GM18868 (cell line): ENCODE results near the gene IFT81.
"Not testable (repeated sequence)": the region's sequence is repeated elsewhere in the genome, so short reads cannot be mapped to it uniquely, and the experiment has no call there.

ENCODE experiments used
- ATAC-seq: cut with Tn5 transposase; IDR thresholded peaks from one replicate; pipeline ENCODE4 v1.9.1; 2021; ENCODE audit warnings: mild to moderate bottlenecking, moderate library complexity; ENCODE audit not compliant: unreplicated experiment

IFT81 gene

GRCh38 chr12:110200124-110200417 is 75.9 kb downstream of the IFT81 start:
- ATAC-seq, result no peak

DNA sequence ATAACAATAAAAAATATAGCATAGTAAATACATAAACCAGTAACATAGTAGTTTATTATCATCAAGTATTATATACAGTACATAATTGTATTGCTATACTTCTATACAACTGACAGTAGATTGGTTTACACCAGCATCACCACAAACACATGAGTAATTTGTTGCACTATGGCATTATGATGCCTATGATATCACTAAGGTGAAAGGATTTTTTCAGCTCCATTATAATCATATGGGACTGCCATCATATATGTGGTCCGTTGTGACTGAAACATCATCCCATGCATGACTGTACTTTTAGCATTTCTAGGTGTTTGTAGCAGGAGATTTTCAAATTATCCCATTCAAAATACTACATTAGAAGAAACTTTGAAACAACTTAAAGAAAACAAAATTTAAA is 77.8 kb downstream of the IFT81 start:
- ATAC-seq, result no peak

DNA sequence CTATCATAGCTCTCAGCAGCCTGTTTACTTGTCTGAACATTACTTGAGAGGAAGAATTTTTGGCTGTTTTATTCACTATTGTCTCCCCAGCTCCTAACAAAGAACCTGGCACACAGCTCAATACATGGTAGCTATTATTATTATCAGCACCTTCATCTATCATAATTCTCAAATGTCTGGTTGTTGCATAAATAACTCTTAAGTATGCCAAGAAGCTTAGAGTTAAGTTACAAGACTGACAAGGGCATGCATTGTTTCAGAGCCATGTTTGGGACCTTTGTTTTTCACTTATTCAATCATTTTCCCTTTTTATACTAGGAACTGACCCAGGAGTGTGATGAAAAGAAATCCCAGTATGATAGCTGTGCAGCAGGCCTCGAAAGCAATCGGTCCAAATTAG is 79.4 kb downstream of the IFT81 start:
- ATAC-seq, result no peak

DNA sequence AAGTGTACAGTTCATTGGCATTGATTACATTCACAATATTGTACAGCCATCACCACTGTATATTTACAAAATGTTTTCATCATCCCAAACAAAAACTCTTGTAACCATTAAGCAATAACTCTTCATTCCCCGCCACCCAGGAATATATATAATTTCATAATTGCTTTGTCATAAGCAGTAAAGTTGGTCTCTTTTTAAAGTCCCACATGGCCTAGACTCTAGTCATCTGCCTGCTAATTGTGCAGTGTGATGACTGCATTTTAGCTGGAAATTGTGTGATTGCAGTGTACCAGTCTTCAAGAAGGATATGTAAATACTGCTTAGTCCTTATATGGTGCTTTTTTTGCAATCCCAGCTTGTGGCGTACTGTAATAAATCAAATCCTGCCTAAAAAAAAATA is 81.8 kb downstream of the IFT81 start:
- no peak for ATAC-seq

GRCh38 chr12:110211639-110212536 is 87.7 kb downstream of the IFT81 start:
- not testable (repeated sequence) for ATAC-seq

GRCh38 chr12:110217996-110218674 is 94.0 kb downstream of the IFT81 start:
- no peak for ATAC-seq

DNA sequence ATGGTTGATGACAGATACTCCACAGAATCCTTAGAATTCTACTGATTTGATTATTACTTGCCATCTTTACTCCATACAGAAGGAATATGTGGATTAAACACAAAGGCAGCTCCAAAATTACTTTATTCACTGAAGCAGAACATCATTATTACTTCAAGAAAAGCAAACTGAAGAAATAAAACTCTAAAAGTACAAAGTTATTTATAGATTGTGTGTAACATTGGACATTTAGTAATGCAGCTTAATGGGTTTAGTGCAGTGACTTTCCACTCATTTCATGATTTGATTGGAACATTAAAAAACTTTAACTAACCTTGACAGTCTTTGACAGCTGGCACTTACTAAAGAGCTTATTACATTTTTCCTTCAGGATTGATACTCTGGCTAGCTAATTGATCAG is 97.9 kb downstream of the IFT81 start:
- ATAC-seq, result no peak

DNA sequence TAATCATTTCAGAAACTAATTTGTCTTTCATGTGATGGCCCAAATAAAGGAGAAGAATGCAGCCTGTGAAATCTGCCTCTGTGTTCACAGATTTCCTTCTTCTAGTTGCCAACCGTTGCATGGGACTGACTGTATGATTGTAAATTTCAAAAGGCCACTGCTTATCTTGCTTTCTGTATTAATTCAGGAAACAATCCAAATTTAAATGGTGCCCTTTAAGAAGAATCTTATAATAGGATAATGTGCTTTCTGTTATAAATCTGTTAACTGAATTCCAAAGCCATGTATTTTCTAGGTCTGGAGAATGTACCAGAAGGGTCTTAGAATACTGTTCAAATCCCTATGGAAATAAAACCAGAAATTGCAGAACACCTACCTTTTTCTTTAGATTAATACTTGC is 98.3 kb downstream of the IFT81 start:
- ATAC-seq, result no peak

GRCh38 chr12:110223777-110224378 is 99.7 kb downstream of the IFT81 start:
- ATAC-seq, result no peak

DNA sequence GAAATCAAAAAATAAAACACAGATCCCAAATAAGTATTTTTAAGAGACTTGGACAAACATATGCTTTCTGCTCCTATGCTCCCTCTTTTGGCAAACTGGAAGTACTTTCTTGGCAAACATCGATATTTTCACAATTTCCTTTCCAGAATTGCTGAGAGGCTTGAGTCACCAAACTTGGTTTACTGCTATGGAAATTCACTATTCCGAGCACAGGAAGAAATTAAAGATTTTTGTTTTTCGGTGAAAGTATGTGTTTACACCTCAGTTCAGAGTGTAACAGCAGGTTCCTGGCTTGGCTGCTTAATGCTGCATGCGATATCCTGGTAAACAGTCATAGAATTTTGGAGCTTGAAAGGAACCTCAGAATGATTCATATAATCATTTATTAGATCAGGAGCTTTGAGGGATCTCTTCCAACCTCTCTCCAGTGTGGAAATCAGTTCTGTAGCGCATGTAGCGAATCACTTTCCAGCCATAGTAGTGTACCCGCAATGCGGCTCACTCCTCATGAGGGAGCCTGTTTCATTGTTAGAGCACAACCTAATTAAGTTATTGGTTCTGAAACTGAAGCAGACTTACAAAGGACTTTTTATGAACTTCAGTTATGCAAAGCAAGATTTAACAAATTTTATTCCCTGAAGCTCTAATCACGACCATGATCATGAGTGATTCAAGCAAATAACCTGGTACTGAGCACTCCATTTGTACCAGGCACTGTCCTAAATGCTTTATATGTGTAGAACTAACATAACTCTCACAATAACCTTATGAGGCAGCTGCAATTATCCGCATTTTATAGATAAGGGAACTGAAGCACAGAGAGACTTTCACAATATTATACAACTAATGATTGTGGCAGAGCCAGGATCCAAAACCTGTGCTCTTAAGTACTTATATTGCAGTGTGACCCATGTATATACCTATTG is 100.5 kb downstream of the IFT81 start:
- no peak for ATAC-seq

- no peak for ATAC-seq
Observed at GRCh38 chr12:110227138-110227537, 103.0 kb downstream of the IFT81 start.

DNA sequence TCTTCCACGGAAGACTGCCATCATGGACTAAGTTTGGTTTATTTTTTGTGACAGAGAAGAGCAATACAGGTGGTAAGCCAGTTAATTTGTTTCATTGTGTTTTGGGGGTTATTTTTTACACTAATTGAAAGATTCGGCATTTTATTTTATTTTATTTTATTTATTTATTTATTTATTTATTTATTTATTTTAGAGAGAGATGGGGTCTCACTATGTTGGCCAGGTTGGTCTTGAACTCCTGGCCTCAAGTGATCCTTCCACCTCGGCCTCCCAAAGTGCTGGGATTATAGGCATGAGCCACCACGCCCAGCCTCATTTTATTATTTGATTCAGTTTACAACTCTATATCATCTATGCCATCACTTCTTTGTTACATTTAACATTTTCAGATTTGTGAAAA is 104.2 kb downstream of the IFT81 start:
- not testable (repeated sequence) for ATAC-seq

GRCh38 chr12:110228756-110229155 is 104.6 kb downstream of the IFT81 start:
- ATAC-seq, result no peak

DNA sequence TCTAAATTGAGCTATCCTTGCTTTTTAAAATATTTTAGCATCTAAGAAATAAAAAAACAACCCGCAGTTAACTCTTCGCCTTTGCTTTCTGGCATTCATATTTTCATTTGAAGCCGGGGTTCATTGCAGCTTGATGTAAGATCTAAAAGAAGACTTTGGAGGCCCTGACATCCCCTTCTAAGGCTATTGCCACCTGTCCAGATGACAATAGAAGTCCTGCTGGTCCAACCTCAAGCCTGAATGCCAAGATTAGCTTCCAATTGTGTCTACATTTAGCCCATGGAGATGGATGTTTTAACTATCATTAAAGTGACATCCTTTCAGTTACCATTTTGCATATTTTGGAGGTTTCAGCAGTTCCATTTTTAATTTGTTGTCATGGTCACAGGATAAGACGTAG is 105.3 kb downstream of the IFT81 start:
- ATAC-seq, result no peak

GRCh38 chr12:110230655-110231054 is 106.5 kb downstream of the IFT81 start:
- ATAC-seq, result no peak

DNA sequence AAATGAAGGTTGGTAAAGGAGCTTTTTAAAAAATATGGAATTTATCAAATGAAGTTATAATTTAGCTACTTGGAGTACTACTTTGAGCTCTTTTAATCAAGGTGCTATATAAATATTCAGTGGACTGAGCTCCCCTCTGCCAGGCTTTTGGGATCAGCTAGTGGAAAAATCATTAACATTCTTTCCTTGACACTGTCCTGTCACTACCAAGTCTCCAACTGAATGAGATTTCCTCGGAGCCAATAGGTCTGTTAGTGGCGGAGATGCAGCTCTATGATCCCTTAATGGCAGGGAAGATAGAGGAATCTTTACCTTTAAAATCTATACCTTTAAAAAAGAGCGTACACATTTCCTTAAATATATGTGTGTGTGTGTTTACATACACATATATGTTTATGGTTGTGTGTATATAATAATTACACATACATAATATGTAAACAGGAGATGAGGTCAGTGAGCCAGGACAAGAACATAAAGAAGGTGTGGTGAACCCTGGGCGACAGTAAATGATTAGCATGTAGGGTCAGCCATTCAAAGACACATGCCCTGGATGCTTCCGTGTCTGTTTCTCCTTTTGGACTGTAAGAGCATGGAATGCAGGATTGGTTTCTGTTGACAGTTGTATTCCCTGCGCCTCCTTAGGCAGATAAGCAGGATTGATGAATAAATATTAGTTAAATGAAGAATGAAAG is 109.2 kb downstream of the IFT81 start:
- no peak for ATAC-seq

DNA sequence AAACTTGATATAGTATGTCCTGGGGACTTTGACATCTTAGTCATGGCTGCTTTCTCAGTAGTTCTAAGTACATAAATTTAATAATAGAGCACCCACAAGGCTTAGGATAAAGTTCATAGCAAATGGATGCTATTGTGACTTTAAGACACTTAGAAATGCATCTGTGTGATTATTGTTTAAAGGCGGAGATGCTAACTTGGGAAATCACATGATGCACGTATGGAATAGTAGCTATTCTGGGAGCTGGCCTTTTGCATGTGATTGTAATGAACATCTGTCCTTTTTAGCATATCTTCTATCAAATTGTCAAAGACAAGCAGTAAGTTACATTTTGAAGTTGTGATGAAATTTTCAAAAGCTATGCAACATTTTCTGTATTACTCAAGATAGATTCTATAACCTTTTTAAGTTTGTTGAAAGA is 110.2 kb downstream of the IFT81 start:
- no peak for ATAC-seq

DNA sequence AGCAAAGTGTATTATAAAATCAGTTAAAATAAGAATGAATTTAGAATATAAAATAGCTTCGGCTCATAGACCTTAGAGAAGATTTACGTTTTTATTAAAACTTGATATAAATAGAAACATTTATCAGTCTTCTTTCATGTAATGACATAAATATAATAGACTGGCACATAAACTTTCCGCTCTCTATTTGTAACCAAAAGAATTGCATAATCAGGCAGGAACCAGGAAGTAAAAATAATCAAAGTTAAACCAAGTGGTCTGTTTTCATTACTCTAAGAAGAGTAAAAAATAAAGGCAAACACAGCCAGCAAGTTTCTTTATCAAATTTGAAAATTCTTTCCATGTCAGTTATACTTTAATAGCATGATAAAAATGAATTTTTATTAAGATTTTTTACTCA is 110.6 kb downstream of the IFT81 start:
- ATAC-seq, result no peak

- no peak for ATAC-seq
Observed at GRCh38 chr12:110235383-110235782, 111.2 kb downstream of the IFT81 start.

GRCh38 chr12:110243227-110243626 is 119.1 kb downstream of the IFT81 start:
- no peak for ATAC-seq
